HCT116 (cell line): Measurements from ENCODE around the gene NSG2. TPM values are rescaled to one million over a fixed set of nuclear protein-coding genes. Genes with fewer than 3 reads are reported as not detected.

Experiments used
- ATAC-seq: fragments of 200-7000 bp; cut with Tn5 transposase; 2 replicates; pipeline ENCODE4 v1.9.1; 2020; ENCODE audit warnings: mild to moderate bottlenecking, moderate library complexity
- BruUV-seq: library from RNA; stranded (reverse); fragments of 400-500 nt; replicated peaks from 2 replicates; lab custom pipeline; 2021; lab: Mats Ljungman, UMichigan
- CTCF ChIA-PET: fragments of 300-600 bp; sonication (Branson Sonifier 250); formaldehyde crosslinking; loops from one replicate; lab custom pipeline; 2021; ENCODE audit warnings: antibody characterized with exemption; lab: Charles Lee
- POLR2A ChIA-PET: fragments of 300-600, 350-600 bp; sonication (Branson Sonifier 250); formaldehyde crosslinking; loops from one replicate; lab custom pipeline; 2021; ENCODE audit warnings: antibody characterized with exemption; lab: Charles Lee
- RAD21 ChIA-PET, 2 experiments: fragments of 300-600 bp; sonication (Branson Sonifier 250); formaldehyde crosslinking; loops; one replicate each; lab custom pipeline; 2023; ENCODE audit warnings: low total read pairs in 2 of 2; ENCODE audit not compliant: uncharacterized antibody in 2 of 2, unreplicated experiment in 2 of 2, low non-redundant PET in 1 of 2; lab: Charles Lee
- DNase-seq: peaks from one replicate; pipeline ENCODE4 v3.0.0-alpha.2; 2010; ENCODE audit warnings: low read depth, low spot score
- H2AFZ ChIP-seq: fragments of 200-600 bp; shearing (Covaris generic), sonication (generic); 2 replicates; pipeline ENCODE4 v1.6.1; 2017; ENCODE audit warnings: low read depth, mixed run types, mixed read lengths, antibody characterized with exemption, low read length; ENCODE audit not compliant: poor library complexity, severe bottlenecking
- H3K27ac ChIP-seq: 2 replicates; pipeline ENCODE4 v1.5.1; 2012; ENCODE audit warnings: low read depth, low read length
- H3K27me3 ChIP-seq: fragments of 200-600 bp; sonication (generic); 2 replicates; pipeline ENCODE4 v1.6.1; 2016; ENCODE audit warnings: mixed run types, low read length, mixed read lengths; ENCODE audit not compliant: insufficient read depth
- H3K36me3 ChIP-seq, 2 experiments: fragments of 200-500 bp in 1 of 2; fragments of 200-600 bp in 1 of 2; sonication (Bioruptor generic) in 1 of 2; sonication (generic) in 1 of 2; 2 replicates each; pipeline versions ENCODE4 v1.5.1 to v1.6.1; 2014 to 2016; ENCODE audit warnings: low read length in 2 of 2, inconsistent platforms in 1 of 2, mixed read lengths in 1 of 2, mixed run types in 1 of 2; ENCODE audit not compliant: insufficient read depth in 2 of 2, control insufficient read depth in 1 of 2
- H3K4me1 ChIP-seq, 2 experiments: fragments of 200-600 bp in 1 of 2; sonication (generic) in 1 of 2; 2 replicates each; pipeline versions ENCODE4 v1.5.1 to v1.6.1; 2012 to 2017; ENCODE audit warnings: low read length in 2 of 2, inconsistent platforms in 1 of 2, mild to moderate bottlenecking in 1 of 2, mixed read lengths in 1 of 2, mixed run types in 1 of 2, moderate library complexity in 1 of 2; ENCODE audit not compliant: insufficient read depth in 2 of 2, control insufficient read depth in 1 of 2
- H3K4me2 ChIP-seq: fragments of 200-600 bp; sonication (generic); 2 replicates; pipeline ENCODE4 v1.6.1; 2017; ENCODE audit warnings: mixed run types, low read length, mixed read lengths
- H3K4me3 ChIP-seq, 2 experiments: fragments of 200-600 bp in 1 of 2; sonication (generic) in 1 of 2; replicated peaks in 1 of 2; 2 replicates each; pipeline ENCODE4 v1.5.1; 2011 to 2016; ENCODE audit warnings: low read length in 2 of 2, control low read depth in 1 of 2, low read depth in 1 of 2, mild to moderate bottlenecking in 1 of 2, mixed read lengths in 1 of 2, mixed run types in 1 of 2
- H3K79me2 ChIP-seq: fragments of 200-600 bp; sonication (generic); 2 replicates; pipeline ENCODE4 v1.6.1; 2017; ENCODE audit warnings: mild to moderate bottlenecking, mixed run types, low read length, moderate library complexity, mixed read lengths; ENCODE audit not compliant: insufficient read depth
- H3K9ac ChIP-seq: fragments of 200-600 bp; sonication (generic); 2 replicates; pipeline ENCODE4 v1.6.1; 2016; ENCODE audit warnings: low read length, mixed read lengths
- H3K9me2 ChIP-seq: fragments of 200-600 bp; sonication (generic), shearing (Covaris generic); 2 replicates; pipeline ENCODE4 v1.6.1; 2017; ENCODE audit warnings: mixed run types, mild to moderate bottlenecking, moderate library complexity; ENCODE audit not compliant: insufficient read depth
- H3K9me3 ChIP-seq, 2 experiments: fragments of 200-500 bp in 1 of 2; fragments of 200-600 bp in 1 of 2; sonication (Bioruptor generic) in 1 of 2; sonication (generic) in 1 of 2; 2 replicates each; pipeline ENCODE4 v1.6.1; 2014 to 2017; ENCODE audit warnings: low read length in 2 of 2, mixed read lengths in 2 of 2, inconsistent platforms in 1 of 2, low read depth in 1 of 2, mild to moderate bottlenecking in 1 of 2, mixed run types in 1 of 2, moderate library complexity in 1 of 2; ENCODE audit not compliant: control insufficient read depth in 1 of 2, insufficient read depth in 1 of 2
- H4K20me1 ChIP-seq: fragments of 200-600 bp; sonication (generic), shearing (Covaris generic); 2 replicates; pipeline ENCODE4 v1.6.1; 2017; ENCODE audit warnings: mixed run types, mild to moderate bottlenecking, moderate library complexity; ENCODE audit not compliant: insufficient read depth
- CBX3 ChIP-seq: IDR thresholded peaks from 2 replicates; pipeline ENCODE4 v1.6.1; 2012; ENCODE audit warnings: low read depth
- CEBPB ChIP-seq: IDR thresholded peaks from 2 replicates; pipeline ENCODE4 v1.6.1; 2012; ENCODE audit warnings: low read depth
- CTCF ChIP-seq, 3 experiments: fragments of 200-600 bp in 1 of 3; sonication (generic) in 1 of 3; IDR thresholded peaks in 2 of 3; conservative IDR thresholded peaks in 1 of 3; 2 replicates each; pipeline ENCODE4 v1.5.1; 2012 to 2017; ENCODE audit warnings: low read depth in 2 of 3, low read length in 2 of 3, antibody characterized with exemption in 1 of 3, borderline replicate concordance in 1 of 3, control low read depth in 1 of 3, mild to moderate bottlenecking in 1 of 3, mixed read lengths in 1 of 3, mixed run types in 1 of 3, moderate library complexity in 1 of 3; ENCODE audit not compliant: insufficient read depth in 1 of 3
- EGR1 ChIP-seq: IDR thresholded peaks from 2 replicates; pipeline ENCODE4 v1.6.1; 2012; ENCODE audit warnings: low read depth
- ELF1 ChIP-seq: IDR thresholded peaks from 2 replicates; pipeline ENCODE4 v1.6.1; 2012; ENCODE audit warnings: low read depth, borderline replicate concordance
- EZH2 ChIP-seq: fragments of 200-600 bp; sonication (generic); IDR thresholded peaks from 2 replicates; pipeline ENCODE4 v1.6.1; 2017; ENCODE audit warnings: antibody characterized with exemption, mixed run types
- EZH2phosphoT487 ChIP-seq: fragments of 200-600 bp; IDR thresholded peaks from 2 replicates; pipeline ENCODE4 v1.6.1; 2018; ENCODE audit warnings: antibody characterized with exemption, borderline replicate concordance
- FOSL1 ChIP-seq: IDR thresholded peaks from 2 replicates; pipeline ENCODE4 v1.6.1; 2012; ENCODE audit warnings: low read depth
- MAX ChIP-seq: IDR thresholded peaks from 2 replicates; pipeline ENCODE4 v1.6.1; 2012
- POLR2A ChIP-seq: IDR thresholded peaks from 2 replicates; pipeline ENCODE4 v1.7.0; 2011; ENCODE audit warnings: borderline replicate concordance; ENCODE audit not compliant: insufficient read depth, insufficient read length; ENCODE audit errors: extremely low read depth
- POLR2AphosphoS5 ChIP-seq: IDR thresholded peaks from 2 replicates; pipeline ENCODE4 v1.6.1; 2011; ENCODE audit warnings: mild to moderate bottlenecking, low read depth, low read length, moderate library complexity
- RAD21 ChIP-seq: IDR thresholded peaks from 2 replicates; pipeline ENCODE4 v1.6.1; 2012; ENCODE audit warnings: low read depth, mild to moderate bottlenecking
- REST ChIP-seq: IDR thresholded peaks from 2 replicates; pipeline ENCODE4 v1.6.1; 2012; ENCODE audit warnings: low read depth
- SIN3A ChIP-seq: IDR thresholded peaks from 2 replicates; pipeline ENCODE4 v1.6.1; 2012; ENCODE audit warnings: low read depth
- SP1 ChIP-seq: IDR thresholded peaks from 2 replicates; pipeline ENCODE4 v1.6.1; 2012; ENCODE audit warnings: low read depth
- SRF ChIP-seq: IDR thresholded peaks from 2 replicates; pipeline ENCODE4 v1.6.1; 2012; ENCODE audit warnings: low read depth
- TCF7L2 ChIP-seq: IDR thresholded peaks from 2 replicates; pipeline ENCODE4 v1.7.0; 2011; ENCODE audit warnings: borderline replicate concordance, inconsistent platforms; ENCODE audit not compliant: insufficient read depth, insufficient read length; ENCODE audit errors: extremely low read depth
- YY1 ChIP-seq: IDR thresholded peaks from 2 replicates; pipeline ENCODE4 v1.6.1; 2011; ENCODE audit warnings: low read length, low read depth, moderate library complexity, mild to moderate bottlenecking; ENCODE audit not compliant: insufficient replicate concordance; ENCODE audit errors: extremely low read depth
- ZNF274 ChIP-seq: fragments of 200-500 bp; sonication (Bioruptor generic); IDR thresholded peaks from 2 replicates; pipeline ENCODE4 v1.6.1; 2014; ENCODE audit warnings: mild to moderate bottlenecking, low read depth, low read length, inconsistent platforms
- intact Hi-C: fragments of 100-400 bp; cut with micrococcal nuclease; formaldehyde crosslinking; loops from 2 replicates; pipeline ENCODE4 v1.10.0; 2022
- total RNA-seq: library from RNA; stranded (reverse); gene quantifications from one replicate; pipeline ENCODE4 v1.2.1, GENCODE V29; 2021; ENCODE audit not compliant: unreplicated experiment

The NSG2 gene
- total RNA-seq, 1 experiment from 2014 or later, result not detected

- no peak for TF ChIP-seq ELF1
Observed at GRCh38 chr5:174000076-174000475, 45.4 kb upstream of the NSG2 start (continued).

- no peak overlapping the region for H3K9ac ChIP-seq
- H3K36me3 ChIP-seq, result no peaks in the 10 kb centered on the region
- H3K9me2 ChIP-seq, result no peaks in the 10 kb centered on the region
- no peak overlapping the region for H3K4me3 ChIP-seq
- ChIA-PET RAD21 (interaction anchor here in 1 of 2 experiments (0.9 kb wide), 1 partner anchor 42 kb away, joined by 4 read pairs; the partner anchor contains the start of gene NSG2), CTCF (no interaction called here), POLR2A (no interaction called here)
- no peak for ATAC-seq
- H3K27me3 ChIP-seq, result peaks cover 12% of the 10 kb centered on the region
- no peaks in the 10 kb centered on the region for H3K4me1 ChIP-seq
- H3K4me2 ChIP-seq, result no peak overlapping the region
- H3K27ac ChIP-seq, result no peak overlapping the region
- no peaks in the 10 kb centered on the region for H3K9me3 ChIP-seq
- TF ChIP-seq CBX3 (no peak), POLR2AphosphoS5 (no peak), REST (no peak), ZNF274 (no peak), TCF7L2 (no peak), SP1 (no peak), MAX (no peak), YY1 (no peak), POLR2A (no peak), CEBPB (no peak), SIN3A (no peak), ELF1 (no peak), EZH2phosphoT487 (no peak), SRF (no peak), FOSL1 (no peak), EZH2 (no peak), RAD21 (no peak), CTCF (IDR thresholded peaks at IDR 0.05 in 2 of 3, conservative IDR thresholded peaks at IDR 0.05 in 1 of 3; ENCODE audit: borderline replicate concordance in 1 of 3, insufficient read depth in 1 of 3, low read depth in 2 of 3, low read length in 2 of 3) (no peak), EGR1 (no peak)
- DNase-seq, result no peak
- H2AFZ ChIP-seq, result no peak overlapping the region
- H4K20me1 ChIP-seq, result no peaks in the 10 kb centered on the region
- no TSS peak for BruUV-seq
- intact Hi-C loops, result no loop called here
- H3K79me2 ChIP-seq, result no peaks in the 10 kb centered on the region
Observed at GRCh38 chr5:174003795-174004194, 41.7 kb upstream of the NSG2 start.
